K562 (cell line): ENCODE results near the gene NAPA. TPM values are rescaled to one million over a fixed set of nuclear protein-coding genes. Genes with fewer than 3 reads are reported as not detected.
A peak's percentile ranks its signal among the peaks of the same experiment; 100 is the strongest.

Experiments used
- ATAC-seq: fragments of 200-7000 bp; cut with Tn5 transposase; 3 replicates; pipeline ENCODE4 v1.9.1; 2020; ENCODE audit warnings: moderate library complexity
- BruUV-seq: library from RNA; stranded (reverse); fragments of 400-500 nt; replicated peaks from 2 replicates; lab custom pipeline; 2021; lab: Mats Ljungman, UMichigan
- CTCF ChIA-PET: fragments of 300-600 bp; formaldehyde crosslinking; extraction: SDS; loops from one replicate; lab custom pipeline; 2021; ENCODE audit warnings: low intra/inter-chr PET ratio; lab: Yijun Ruan, JAX
- POLR2A ChIA-PET: fragments of 300-600, 350-650 bp; sonication (Branson Sonifier 250); formaldehyde crosslinking; extraction: SDS; loops from one replicate; lab custom pipeline; 2021; ENCODE audit warnings: antibody characterized with exemption, inconsistent platforms; lab: Yijun Ruan, JAX
- DNase-seq, 4 experiments: peaks; one replicate each; pipeline versions ENCODE4 v3.0.0 to v3.0.0-alpha.2; 2011 to 2018; ENCODE audit warnings: low spot score in 3 of 4, mixed read lengths in 3 of 4; ENCODE audit errors: extremely low read depth in 1 of 4
- FAIRE-seq: peaks from 2 replicates; lab custom pipeline; 2011; peaks lifted over from hg19 to GRCh38; lab: Jason Lieb, UNC
- H2AFZ ChIP-seq: 2 replicates; pipeline ENCODE4 v1.6.0; 2011; ENCODE audit warnings: low read depth, low read length, control low read depth, inconsistent platforms
- H3K27ac ChIP-seq: fragments of 200-600 bp; 3 replicates; pipeline ENCODE4 v1.8.0; 2011; ENCODE audit warnings: low read depth, mild to moderate bottlenecking, control low read depth, inconsistent platforms, low read length, moderate library complexity, mixed read lengths; ENCODE audit errors: extremely low read depth
- H3K27me3 ChIP-seq, 2 experiments: fragments of 300-600 bp in 1 of 2; 2 replicates in 1 of 2; 3 replicates in 1 of 2; pipeline versions ENCODE4 v1.6.0 to v1.8.0; 2011; ENCODE audit warnings: inconsistent platforms in 2 of 2, low read length in 2 of 2, mild to moderate bottlenecking in 1 of 2, mixed read lengths in 1 of 2, moderate library complexity in 1 of 2; ENCODE audit not compliant: control insufficient read depth in 2 of 2, insufficient read depth in 2 of 2
- H3K36me3 ChIP-seq: fragments of 300-600 bp; 3 replicates; pipeline ENCODE4 v1.8.0; 2011; ENCODE audit warnings: mild to moderate bottlenecking, low read length, inconsistent platforms; ENCODE audit not compliant: control insufficient read depth, insufficient read depth
- H3K4me1 ChIP-seq, 2 experiments: fragments of 200-600 bp in 1 of 2; replicated peaks in 1 of 2; 2 replicates in 1 of 2; 3 replicates in 1 of 2; pipeline versions ENCODE4 v1.5.1 to v1.8.0; 2011; ENCODE audit warnings: inconsistent platforms in 2 of 2, low read length in 2 of 2, mild to moderate bottlenecking in 1 of 2, mixed read lengths in 1 of 2, moderate library complexity in 1 of 2; ENCODE audit not compliant: control insufficient read depth in 2 of 2, insufficient read depth in 2 of 2
- H3K4me2 ChIP-seq: 2 replicates; pipeline ENCODE4 v1.6.1; 2011; ENCODE audit warnings: low read length, control low read depth, inconsistent platforms, mixed read lengths; ENCODE audit not compliant: insufficient read depth
- H3K4me3 ChIP-seq: fragments of 200-600 bp; sonication (generic), shearing (Covaris generic); 2 replicates; pipeline ENCODE4 v1.5.1; 2016; ENCODE audit warnings: control low read depth, inconsistent platforms
- H3K79me2 ChIP-seq: fragments of 200-600 bp; 3 replicates; pipeline ENCODE4 v1.8.0; 2011; ENCODE audit warnings: low read length, inconsistent platforms; ENCODE audit not compliant: control insufficient read depth, insufficient read depth
- H3K9ac ChIP-seq, 2 experiments: 2 replicates each; pipeline versions ENCODE4 v1.6.0 to v1.6.1; 2011; ENCODE audit warnings: low read depth in 2 of 2, low read length in 2 of 2, control low read depth in 1 of 2, inconsistent platforms in 1 of 2, mild to moderate bottlenecking in 1 of 2, mixed read lengths in 1 of 2; ENCODE audit not compliant: insufficient read depth in 1 of 2
- H3K9me1 ChIP-seq: one replicate; pipeline ENCODE4 v1.6.0; 2011; ENCODE audit warnings: inconsistent platforms, mild to moderate bottlenecking, low read length, moderate library complexity; ENCODE audit not compliant: control insufficient read depth, insufficient read depth
- H3K9me3 ChIP-seq: replicated peaks from 2 replicates; pipeline ENCODE4 v1.5.1; 2011; ENCODE audit warnings: low read depth, low read length, inconsistent platforms; ENCODE audit not compliant: control insufficient read depth, insufficient read depth
- H4K20me1 ChIP-seq: replicated peaks from 2 replicates; pipeline ENCODE4 v1.6.1; 2011; ENCODE audit warnings: low read length, inconsistent platforms, mixed read lengths; ENCODE audit not compliant: control insufficient read depth, insufficient read depth
- FOXA3 ChIP-seq, 2 experiments: fragments of 450-650 bp in 1 of 2; sonication (generic) in 1 of 2; formaldehyde crosslinking; IDR thresholded peaks in 1 of 2; conservative IDR thresholded peaks in 1 of 2; 2 replicates each; pipeline versions ENCODE4 v1.4.0 to v1.8.0; 2020 to 2022; ENCODE audit warnings: mild to moderate bottlenecking in 2 of 2, missing genetic modification reagents in 1 of 2
- MXI1 ChIP-seq: IDR thresholded peaks from 2 replicates; pipeline ENCODE4 v1.6.1; 2011; ENCODE audit warnings: low read depth, mild to moderate bottlenecking, improper control_type of control experiment, low read length
- NFIC ChIP-seq: fragments of 450-650 bp; IDR thresholded peaks from 2 replicates; pipeline ENCODE4 v1.6.1; 2017; ENCODE audit warnings: mild to moderate bottlenecking, inconsistent platforms
- RBM17 ChIP-seq: fragments of 200-400 bp; formaldehyde crosslinking; IDR thresholded peaks from 2 replicates; pipeline ENCODE4 v1.6.1; 2017; ENCODE audit warnings: low read depth, mild to moderate bottlenecking, low read length, borderline replicate concordance
- RHOXF2B ChIP-seq: fragments of 250-450 bp; sonication (Bioruptor Pico); conservative IDR thresholded peaks from 2 replicates; pipeline ENCODE4 v1.5.1; 2021
- SOX6 ChIP-seq: fragments of 450-650 bp; IDR thresholded peaks from 2 replicates; pipeline ENCODE4 v1.6.1; 2014; ENCODE audit warnings: mild to moderate bottlenecking
- U2AF2 ChIP-seq: fragments of 200-400 bp; formaldehyde crosslinking; optimal IDR thresholded peaks from 2 replicates; pipeline ENCODE3; 2017; ENCODE audit warnings: low read depth, mild to moderate bottlenecking, low read length
- WHSC1 ChIP-seq: IDR thresholded peaks from one replicate; pipeline ENCODE4 v1.6.1; 2012; ENCODE audit warnings: low read length, control low read depth, inconsistent platforms
- XRCC5 ChIP-seq: fragments of 200-400 bp; formaldehyde crosslinking; IDR thresholded peaks from 2 replicates; pipeline ENCODE4 v1.6.1; 2017; ENCODE audit warnings: low read depth, mild to moderate bottlenecking, low read length
- ZFX ChIP-seq: sonication (generic); formaldehyde crosslinking; IDR thresholded peaks from 2 replicates; pipeline ENCODE4 v1.8.0; 2022; ENCODE audit warnings: mild to moderate bottlenecking, missing genetic modification reagents, moderate library complexity
- ZNF121 ChIP-seq: sonication (generic); formaldehyde crosslinking; conservative IDR thresholded peaks from 2 replicates; pipeline ENCODE4 v1.8.0; 2022; ENCODE audit warnings: missing genetic modification reagents
- ZNF224 ChIP-seq: sonication (generic); formaldehyde crosslinking; IDR thresholded peaks from 2 replicates; pipeline ENCODE4 v1.8.0; 2022; ENCODE audit warnings: mild to moderate bottlenecking, missing genetic modification reagents
- ZNF57 ChIP-seq: fragments of 450-650 bp; formaldehyde crosslinking; IDR thresholded peaks from 2 replicates; pipeline ENCODE4 v1.4.0; 2020; ENCODE audit warnings: mild to moderate bottlenecking, moderate library complexity
- WGBS: fragments of 100-300 bp; shearing (Covaris generic); methylation state at CpG from one replicate; pipeline ENCODE4 v1.1.6; 2016; ENCODE audit warnings: low coverage, mixed read lengths; ENCODE audit not compliant: insufficient coverage; ENCODE audit errors: missing lambda C conversion rate; 5-methylcytosine and 5-hydroxymethylcytosine counted together
- in situ Hi-C: fragments of 300-500 bp; cut with MboI; formaldehyde crosslinking; loops from 4 replicates; pipeline ENCODE4 v1.15.0; 2018; ENCODE audit warnings: inconsistent platforms, mixed read lengths
- intact Hi-C: fragments of 100-400 bp; cut with micrococcal nuclease; formaldehyde crosslinking; loops from 2 replicates; pipeline ENCODE4 v1.14.2; 2022
- polyA plus RNA-seq, 8 experiments: library from polyadenylated mRNA; depleted of rRNA in 4 of 8; stranded (reverse) in 5 of 8; unstranded in 3 of 8; fragments of >200 nt; fragmentation: Nextera tagmentation in 2 of 8; fragmentation: Illumina TruSeq in 1 of 8; extraction: Ambion mirVana in 2 of 8; extraction: Trizol in 1 of 8; gene quantifications; 2 replicates each; pipeline versions ENCODE4 v1.2.1 to v1.2.3, GENCODE V29; 2011 to 2014; ENCODE audit warnings: inconsistent platforms in 1 of 8, missing spikeins in 1 of 8
- total RNA-seq, 7 experiments: library from RNA; depleted of rRNA in 6 of 7; stranded (reverse); fragments of >200 nt in 6 of 7; fragmentation: Illumina TruSeq in 2 of 7; extraction: Trizol in 2 of 7; gene quantifications; 2 replicates each; pipeline versions ENCODE4 v1.2.1 to v1.2.3, GENCODE V29; 2011 to 2021; ENCODE audit warnings: low replicate concordance in 1 of 7
- TF ChIP-seq, protein P1 (sequence below): fragments of 250-450 bp; sonication (Bioruptor Pico); IDR thresholded peaks from 2 replicates; pipeline ENCODE4 v1.4.0; 2020; ENCODE audit warnings: borderline replicate concordance
- TF ChIP-seq, protein P2 (sequence below): fragments of 250-450 bp; sonication (Bioruptor Pico); IDR thresholded peaks from 2 replicates; pipeline ENCODE4 v1.4.0; 2020
- TF ChIP-seq, protein P3 (sequence below): fragments of 450-650 bp; IDR thresholded peaks from 2 replicates; pipeline ENCODE4 v1.6.1; 2017; ENCODE audit warnings: antibody characterized with exemption, mild to moderate bottlenecking

Gene NAPA
- total and polyA plus RNA-seq, 9 of the 15 experiments (the other 6 are each of a cell fraction or from before 2014, with no cell fraction given) = 5.4 to 98.6 (median 77.5) TPM

DNA sequence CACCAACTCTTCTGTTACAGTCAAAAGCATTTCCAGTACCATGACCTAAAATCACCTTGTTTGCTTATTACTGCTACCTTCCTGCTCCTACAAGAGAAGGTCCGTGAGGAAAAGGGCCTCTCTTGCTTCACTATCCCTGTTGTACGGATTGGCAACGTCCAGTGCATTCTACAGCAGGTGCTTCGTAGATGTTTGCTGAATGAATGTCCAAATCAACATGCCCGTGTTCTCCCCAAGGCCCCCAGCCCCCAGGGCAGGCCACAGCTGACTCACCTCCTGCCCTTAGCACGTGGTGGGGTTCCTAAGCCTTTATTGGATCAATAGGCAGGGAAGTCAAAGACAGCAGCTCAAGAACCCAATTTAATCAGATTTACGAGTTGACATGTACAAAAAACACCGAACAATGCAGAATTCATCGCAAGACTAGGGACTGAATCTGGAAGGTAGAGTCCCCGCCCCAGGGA, 5.5 kb upstream of the NAPA start (continued):
- TF ChIP-seq, protein P1, sequence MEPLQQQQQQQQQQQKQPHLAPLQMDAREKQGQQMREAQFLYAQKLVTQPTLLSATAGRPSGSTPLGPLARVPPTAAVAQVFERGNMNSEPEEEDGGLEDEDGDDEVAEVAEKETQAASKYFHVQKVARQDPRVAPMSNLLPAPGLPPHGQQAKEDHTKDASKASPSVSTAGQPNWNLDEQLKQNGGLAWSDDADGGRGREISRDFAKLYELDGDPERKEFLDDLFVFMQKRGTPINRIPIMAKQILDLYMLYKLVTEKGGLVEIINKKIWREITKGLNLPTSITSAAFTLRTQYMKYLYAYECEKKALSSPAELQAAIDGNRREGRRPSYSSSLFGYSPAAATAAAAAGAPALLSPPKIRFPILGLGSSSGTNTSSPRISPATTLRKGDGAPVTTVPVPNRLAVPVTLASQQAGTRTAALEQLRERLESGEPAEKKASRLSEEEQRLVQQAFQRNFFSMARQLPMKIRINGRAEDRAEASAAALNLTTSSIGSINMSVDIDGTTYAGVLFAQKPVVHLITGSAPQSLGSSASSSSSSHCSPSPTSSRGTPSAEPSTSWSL (CRISPR knock-in tag) = no peak
- TF ChIP-seq MXI1 (no peak), WHSC1 (no peak), NFIC (no peak), ZNF57 (CRISPR knock-in tag) (no peak), ZFX (CRISPR knock-in tag) (0 out of 2 replicates have a peak, but pooled peaks have one; percentile 8), RBM17 (no peak)

DNA sequence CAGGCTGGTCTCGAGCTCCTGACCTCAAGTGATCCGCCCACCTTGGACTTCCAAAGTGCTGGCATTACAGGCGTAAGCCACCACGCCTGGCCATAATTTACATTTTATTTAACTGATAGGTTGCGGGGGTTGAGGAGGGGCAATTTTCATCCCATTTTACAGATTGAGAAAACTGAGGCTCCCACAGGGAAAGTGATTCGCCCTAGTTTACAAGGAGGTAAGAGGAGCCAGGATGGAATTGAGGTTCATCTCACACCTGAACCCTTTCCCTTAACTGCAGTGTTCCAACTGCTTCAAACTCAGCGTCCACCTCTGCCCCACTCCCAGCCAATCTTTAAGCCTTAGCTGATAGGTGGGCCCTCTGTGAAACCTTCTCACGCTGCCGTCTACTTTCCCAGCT, 4.0 kb upstream of the NAPA start:
- POLR2A ChIA-PET = interaction anchor here (0.7 kb wide), 1 partner anchor 58 kb away, joined by 3 read pairs; no protein-coding TSS in a partner anchor
- CTCF ChIA-PET = no interaction called here
- BruUV-seq = no TSS peak
- Histone ChIP-seq H3K4me1 (peaks cover 9 to 28% of the 10 kb centered on the region in 2 experiments; a peak in 3 of 5 replicates), H3K36me3 (no peaks in the 10 kb centered on the region), H3K27me3 (peaks cover 0 to 7% of the 10 kb centered on the region in 2 experiments; a peak in 1 of 5 replicates), H2AFZ (no peak overlapping the region), H3K9ac (no peak overlapping the region), H3K9me1 (no peaks in the 10 kb centered on the region), H3K4me2 (no peak overlapping the region), H3K27ac (no peak overlapping the region), H4K20me1 (no peaks in the 10 kb centered on the region), H3K79me2 (peaks cover 10% of the 10 kb centered on the region), H3K9me3 (no peaks in the 10 kb centered on the region), H3K4me3 (no peak overlapping the region)
- in situ Hi-C loops (no loop called here), intact Hi-C loops (loop anchor here (5.0 kb wide), 4 partner anchors 37 to 178 kb away; partner anchors contain the start of gene KPTN)
- ATAC-seq (no peak), FAIRE-seq (no peak), DNase-seq (no peak)
- 58% methylated on average over 9 of the region's 9 CpGs for WGBS
- TF ChIP-seq XRCC5 = no peak
- no peak for TF ChIP-seq ZNF224 (CRISPR knock-in tag)
- no peak for TF ChIP-seq ZNF121 (CRISPR knock-in tag)
- no peak for TF ChIP-seq FOXA3 (CRISPR knock-in tag; conservative IDR thresholded peaks at IDR 0.05 in 1 of 2, IDR thresholded peaks at IDR 0.05 in 1 of 2)
- TF ChIP-seq U2AF2 = no peak
- TF ChIP-seq, protein P2, sequence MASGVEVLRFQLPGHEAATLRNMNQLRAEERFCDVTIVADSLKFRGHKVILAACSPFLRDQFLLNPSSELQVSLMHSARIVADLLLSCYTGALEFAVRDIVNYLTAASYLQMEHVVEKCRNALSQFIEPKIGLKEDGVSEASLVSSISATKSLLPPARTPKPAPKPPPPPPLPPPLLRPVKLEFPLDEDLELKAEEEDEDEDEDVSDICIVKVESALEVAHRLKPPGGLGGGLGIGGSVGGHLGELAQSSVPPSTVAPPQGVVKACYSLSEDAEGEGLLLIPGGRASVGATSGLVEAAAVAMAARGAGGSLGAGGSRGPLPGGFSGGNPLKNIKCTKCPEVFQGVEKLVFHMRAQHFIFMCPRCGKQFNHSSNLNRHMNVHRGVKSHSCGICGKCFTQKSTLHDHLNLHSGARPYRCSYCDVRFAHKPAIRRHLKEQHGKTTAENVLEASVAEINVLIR (CRISPR knock-in tag) = no peak
- TF ChIP-seq SOX6 = no peak
- TF ChIP-seq RHOXF2B (CRISPR knock-in tag) = no peak
- TF ChIP-seq, protein P3, sequence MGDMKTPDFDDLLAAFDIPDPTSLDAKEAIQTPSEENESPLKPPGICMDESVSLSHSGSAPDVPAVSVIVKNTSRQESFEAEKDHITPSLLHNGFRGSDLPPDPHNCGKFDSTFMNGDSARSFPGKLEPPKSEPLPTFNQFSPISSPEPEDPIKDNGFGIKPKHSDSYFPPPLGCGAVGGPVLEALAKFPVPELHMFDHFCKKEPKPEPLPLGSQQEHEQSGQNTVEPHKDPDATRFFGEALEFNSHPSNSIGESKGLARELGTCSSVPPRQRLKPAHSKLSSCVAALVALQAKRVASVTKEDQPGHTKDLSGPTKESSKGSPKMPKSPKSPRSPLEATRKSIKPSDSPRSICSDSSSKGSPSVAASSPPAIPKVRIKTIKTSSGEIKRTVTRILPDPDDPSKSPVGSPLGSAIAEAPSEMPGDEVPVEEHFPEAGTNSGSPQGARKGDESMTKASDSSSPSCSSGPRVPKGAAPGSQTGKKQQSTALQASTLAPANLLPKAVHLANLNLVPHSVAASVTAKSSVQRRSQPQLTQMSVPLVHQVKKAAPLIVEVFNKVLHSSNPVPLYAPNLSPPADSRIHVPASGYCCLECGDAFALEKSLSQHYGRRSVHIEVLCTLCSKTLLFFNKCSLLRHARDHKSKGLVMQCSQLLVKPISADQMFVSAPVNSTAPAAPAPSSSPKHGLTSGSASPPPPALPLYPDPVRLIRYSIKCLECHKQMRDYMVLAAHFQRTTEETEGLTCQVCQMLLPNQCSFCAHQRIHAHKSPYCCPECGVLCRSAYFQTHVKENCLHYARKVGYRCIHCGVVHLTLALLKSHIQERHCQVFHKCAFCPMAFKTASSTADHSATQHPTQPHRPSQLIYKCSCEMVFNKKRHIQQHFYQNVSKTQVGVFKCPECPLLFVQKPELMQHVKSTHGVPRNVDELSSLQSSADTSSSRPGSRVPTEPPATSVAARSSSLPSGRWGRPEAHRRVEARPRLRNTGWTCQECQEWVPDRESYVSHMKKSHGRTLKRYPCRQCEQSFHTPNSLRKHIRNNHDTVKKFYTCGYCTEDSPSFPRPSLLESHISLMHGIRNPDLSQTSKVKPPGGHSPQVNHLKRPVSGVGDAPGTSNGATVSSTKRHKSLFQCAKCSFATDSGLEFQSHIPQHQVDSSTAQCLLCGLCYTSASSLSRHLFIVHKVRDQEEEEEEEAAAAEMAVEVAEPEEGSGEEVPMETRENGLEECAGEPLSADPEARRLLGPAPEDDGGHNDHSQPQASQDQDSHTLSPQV = no peak
